GM12891 (cell line): Measurements from ENCODE around the gene TCF7L2.

Source experiments
- POLR2A ChIP-seq: IDR thresholded peaks from 2 replicates; pipeline ENCODE4 v1.6.1; 2011; ENCODE audit warnings: low read depth, low read length, control low read depth
- POLR2AphosphoS5 ChIP-seq: IDR thresholded peaks from 2 replicates; pipeline ENCODE4 v1.6.1; 2011; ENCODE audit warnings: low read depth, low read length, control low read depth
- TAF1 ChIP-seq: IDR thresholded peaks from 2 replicates; pipeline ENCODE4 v1.6.1; 2011; ENCODE audit warnings: low read depth, low read length, control low read depth

- TF ChIP-seq TAF1 (no peak), POLR2A (no peak), POLR2AphosphoS5 (no peak)
Measured at GRCh38 chr10:113165673-113166072, 215.6 kb downstream of the TCF7L2 start.
